DOHH2 (cell line): Measurements from ENCODE around the gene FASN.

Experiments
- H3F3A ChIP-seq: fragments of 200-600 bp; sonication (generic), shearing (Covaris generic); 2 replicates; pipeline ENCODE4 v1.6.0; 2016; ENCODE audit warnings: antibody characterized with exemption, mild to moderate bottlenecking; ENCODE audit not compliant: control insufficient read depth, insufficient read depth
- H3K27ac ChIP-seq: fragments of 200-600 bp; sonication (generic); 2 replicates; pipeline ENCODE4 v1.5.1; 2014; ENCODE audit warnings: low read depth, mild to moderate bottlenecking, low read length, moderate library complexity
- H3K27me3 ChIP-seq: fragments of 200-600 bp; sonication (generic); 2 replicates; pipeline ENCODE4 v1.6.1; 2014; ENCODE audit warnings: mild to moderate bottlenecking, low read length, mixed read lengths; ENCODE audit not compliant: control insufficient read depth
- H3K36me3 ChIP-seq: fragments of 200-600 bp; sonication (generic); 2 replicates; pipeline ENCODE4 v1.6.1; 2014; ENCODE audit warnings: mild to moderate bottlenecking, low read length, moderate library complexity, mixed read lengths; ENCODE audit not compliant: control insufficient read depth
- H3K4me1 ChIP-seq: fragments of 200-600 bp; sonication (generic); 2 replicates; pipeline ENCODE4 v1.6.1; 2014; ENCODE audit warnings: mild to moderate bottlenecking, low read length, mixed read lengths; ENCODE audit not compliant: control insufficient read depth
- H3K4me2 ChIP-seq: fragments of 200-600 bp; sonication (generic); 2 replicates; pipeline ENCODE4 v1.6.0; 2014; ENCODE audit warnings: mild to moderate bottlenecking, low read length, moderate library complexity
- H3K4me3 ChIP-seq: fragments of 200-600 bp; sonication (generic); 2 replicates; pipeline ENCODE4 v1.5.1; 2014; ENCODE audit warnings: mild to moderate bottlenecking, low read length, mixed read lengths
- H3K79me2 ChIP-seq: fragments of 200-600 bp; sonication (generic); 2 replicates; pipeline ENCODE4 v1.6.1; 2014; ENCODE audit warnings: mild to moderate bottlenecking, low read length, mixed read lengths; ENCODE audit not compliant: control insufficient read depth
- H3K9me2 ChIP-seq: fragments of 200-600 bp; sonication (generic); replicated peaks from 2 replicates; pipeline ENCODE4 v1.6.1; 2014; ENCODE audit warnings: mild to moderate bottlenecking, low read length, mixed read lengths; ENCODE audit not compliant: control insufficient read depth
- H3K9me3 ChIP-seq: fragments of 200-600 bp; sonication (generic); 2 replicates; pipeline ENCODE4 v1.6.1; 2014; ENCODE audit warnings: antibody characterized with exemption, low read length, mixed read lengths; ENCODE audit not compliant: control insufficient read depth, insufficient read depth
- H4K20me1 ChIP-seq: fragments of 200-600 bp; sonication (generic); 2 replicates; pipeline ENCODE4 v1.6.0; 2014; ENCODE audit warnings: low read depth, mild to moderate bottlenecking, antibody characterized with exemption, low read length, moderate library complexity; ENCODE audit not compliant: control insufficient read depth, insufficient read depth
- EZH2phosphoT487 ChIP-seq: fragments of 200-600 bp; sonication (generic); IDR thresholded peaks from 2 replicates; pipeline ENCODE4 v1.6.1; 2017; ENCODE audit warnings: borderline replicate concordance, mild to moderate bottlenecking, antibody characterized with exemption, low read length, moderate library complexity, mixed read lengths
- TF ChIP-seq, protein P1 (sequence below): fragments of 200-600 bp; sonication (generic); IDR thresholded peaks from one replicate; pipeline ENCODE4 v1.5.1; 2014; ENCODE audit warnings: antibody characterized with exemption, mild to moderate bottlenecking, low read depth, low read length; ENCODE audit not compliant: poor library complexity, severe bottlenecking

The FASN gene

DNA sequence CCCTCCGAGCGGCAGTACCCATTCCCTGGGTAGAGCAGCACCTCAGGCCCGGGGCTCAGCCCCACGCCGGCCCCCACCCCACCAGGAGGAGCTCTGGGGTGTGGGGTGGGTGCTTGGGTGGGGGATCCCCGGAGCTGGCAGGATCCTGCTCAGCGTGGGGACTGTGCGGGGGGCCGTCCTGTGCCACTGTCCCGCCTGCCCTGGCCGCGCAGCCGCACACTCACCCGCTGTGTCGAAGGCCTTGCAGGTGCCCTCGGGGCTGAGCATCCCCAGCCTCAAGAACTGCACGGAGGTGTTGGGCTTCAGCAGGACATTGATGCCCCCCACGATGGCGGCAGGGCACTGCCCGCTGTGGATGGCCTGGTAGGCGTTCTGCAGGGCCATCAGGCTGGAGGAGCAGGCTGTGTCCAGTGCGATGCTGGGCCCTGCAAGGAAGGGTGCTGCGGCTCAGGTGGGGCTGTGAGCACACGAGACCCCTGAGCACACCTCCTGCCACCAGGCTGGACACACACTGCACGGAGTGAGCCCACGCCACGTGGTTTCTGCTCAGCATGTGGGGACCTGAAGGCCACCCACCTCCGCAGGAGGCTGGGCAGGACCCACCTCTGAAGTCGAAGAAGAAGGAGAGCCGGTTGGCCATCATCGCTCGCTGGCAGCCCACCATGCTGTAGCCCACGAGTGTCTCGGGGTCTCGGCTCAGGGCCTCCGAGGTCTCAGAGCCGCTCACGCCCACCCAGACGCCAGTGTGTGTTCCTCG, 4.9 kb downstream of the FASN start:
- Histone ChIP-seq H3K79me2 (peaks cover 50% of the 10 kb centered on the region), H3K27ac (no peak overlapping the region), H4K20me1 (peaks cover 20% of the 10 kb centered on the region)

DNA sequence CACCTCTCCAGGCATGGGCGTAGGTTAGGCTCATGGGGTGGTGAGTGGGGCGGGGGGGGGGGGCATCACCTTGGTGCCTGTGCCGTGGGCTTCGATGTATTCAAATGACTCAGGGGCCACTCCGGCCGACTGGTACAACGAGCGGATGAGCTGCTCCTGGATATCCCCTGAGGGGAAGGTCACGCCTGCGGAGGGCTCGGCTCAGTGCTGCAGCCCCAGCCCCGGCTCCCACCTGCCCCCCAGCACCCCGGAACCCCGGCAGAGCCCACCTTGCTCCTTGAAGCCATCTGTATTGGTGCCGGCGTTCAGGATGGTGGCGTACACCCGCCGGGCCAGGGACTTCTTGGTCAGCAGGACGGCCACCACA, 5.4 kb downstream of the FASN start:
- H3K4me2 ChIP-seq, result no peak overlapping the region
- no peaks in the 10 kb centered on the region for H3F3A ChIP-seq
- H3K27ac ChIP-seq, result no peak overlapping the region
- TF ChIP-seq EZH2phosphoT487, result no peak
- TF ChIP-seq, protein P1, sequence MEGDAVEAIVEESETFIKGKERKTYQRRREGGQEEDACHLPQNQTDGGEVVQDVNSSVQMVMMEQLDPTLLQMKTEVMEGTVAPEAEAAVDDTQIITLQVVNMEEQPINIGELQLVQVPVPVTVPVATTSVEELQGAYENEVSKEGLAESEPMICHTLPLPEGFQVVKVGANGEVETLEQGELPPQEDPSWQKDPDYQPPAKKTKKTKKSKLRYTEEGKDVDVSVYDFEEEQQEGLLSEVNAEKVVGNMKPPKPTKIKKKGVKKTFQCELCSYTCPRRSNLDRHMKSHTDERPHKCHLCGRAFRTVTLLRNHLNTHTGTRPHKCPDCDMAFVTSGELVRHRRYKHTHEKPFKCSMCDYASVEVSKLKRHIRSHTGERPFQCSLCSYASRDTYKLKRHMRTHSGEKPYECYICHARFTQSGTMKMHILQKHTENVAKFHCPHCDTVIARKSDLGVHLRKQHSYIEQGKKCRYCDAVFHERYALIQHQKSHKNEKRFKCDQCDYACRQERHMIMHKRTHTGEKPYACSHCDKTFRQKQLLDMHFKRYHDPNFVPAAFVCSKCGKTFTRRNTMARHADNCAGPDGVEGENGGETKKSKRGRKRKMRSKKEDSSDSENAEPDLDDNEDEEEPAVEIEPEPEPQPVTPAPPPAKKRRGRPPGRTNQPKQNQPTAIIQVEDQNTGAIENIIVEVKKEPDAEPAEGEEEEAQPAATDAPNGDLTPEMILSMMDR, result no peak
- peaks cover 20% of the 10 kb centered on the region for H4K20me1 ChIP-seq
- H3K9me2 ChIP-seq, result no peaks in the 10 kb centered on the region
- H3K4me3 ChIP-seq, result no peak overlapping the region
- H3K4me1 ChIP-seq, result peaks cover 13% of the 10 kb centered on the region
- peaks cover 47% of the 10 kb centered on the region for H3K79me2 ChIP-seq
- H3K27me3 ChIP-seq, result no peaks in the 10 kb centered on the region
- H3K36me3 ChIP-seq, result peaks cover 95% of the 10 kb centered on the region
- no peaks in the 10 kb centered on the region for H3K9me3 ChIP-seq

More for the DNA sequence above, 4.9 kb downstream of the FASN start:
- no peaks in the 10 kb centered on the region for H3K9me2 ChIP-seq
- H3F3A ChIP-seq, result no peaks in the 10 kb centered on the region
- no peak for TF ChIP-seq EZH2phosphoT487
- TF ChIP-seq, protein P1, result no peak
- no peak overlapping the region for H3K4me3 ChIP-seq
- H3K9me3 ChIP-seq, result no peaks in the 10 kb centered on the region
- H3K36me3 ChIP-seq, result peaks cover 93% of the 10 kb centered on the region
- H3K27me3 ChIP-seq, result no peaks in the 10 kb centered on the region
- H3K4me2 ChIP-seq, result no peak overlapping the region
- H3K4me1 ChIP-seq, result peaks cover 13% of the 10 kb centered on the region

DNA sequence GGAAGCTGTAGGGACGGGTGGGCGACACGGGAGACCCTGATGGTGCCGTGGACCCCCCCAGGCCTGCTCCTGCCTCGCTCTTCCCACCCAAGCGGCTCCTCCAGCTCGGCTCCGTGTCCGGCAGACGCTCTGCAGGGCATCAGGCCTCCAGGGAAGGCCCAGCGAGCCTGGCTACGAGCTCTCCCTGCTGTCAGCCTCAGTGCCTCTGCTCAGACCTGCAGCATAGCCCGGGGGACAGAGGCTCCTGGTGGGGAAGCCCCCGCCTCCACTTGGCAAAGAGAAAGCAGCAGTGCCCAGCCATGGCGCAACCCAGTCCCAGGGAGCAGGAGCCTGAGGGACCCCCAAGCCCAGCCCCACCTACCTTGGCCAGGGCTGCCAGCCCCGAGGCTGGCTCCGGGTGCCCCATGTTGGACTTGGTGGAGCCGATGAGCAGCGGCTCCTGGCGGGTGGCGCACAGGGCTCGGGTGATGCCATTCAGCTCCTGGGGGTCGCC, 5.9 kb downstream of the FASN start:
- Histone ChIP-seq H3K79me2 (peaks cover 42% of the 10 kb centered on the region), H3K9me3 (no peaks in the 10 kb centered on the region), H4K20me1 (peaks cover 20% of the 10 kb centered on the region), H3K9me2 (no peaks in the 10 kb centered on the region), H3F3A (no peaks in the 10 kb centered on the region), H3K27ac (no peak overlapping the region), H3K27me3 (no peaks in the 10 kb centered on the region), H3K36me3 (peaks cover 95% of the 10 kb centered on the region), H3K4me2 (no peak overlapping the region), H3K4me1 (peaks cover 13% of the 10 kb centered on the region), H3K4me3 (no peak overlapping the region)
- TF ChIP-seq, protein P1, result no peak
- no peak for TF ChIP-seq EZH2phosphoT487
